Lung (tissue), 16 donors: ENCODE data around the gene PLEKHF1. TPM values are rescaled to one million over a fixed set of nuclear protein-coding genes. Genes with fewer than 3 reads are reported as not detected.

ENCODE experiments used
- ATAC-seq: fragments of 200-7000 bp; cut with Tn5 transposase; one replicate; pipeline ENCODE4 v1.9.1; 2020; ENCODE audit warnings: moderate number of reproducible peaks; ENCODE audit not compliant: insufficient read depth, low FRiP score
- DNase-seq, 3 donors: peaks; one replicate each; pipeline ENCODE4 v3.0.0-alpha.2; 2013 to 2017
- H3K27ac ChIP-seq, 2 donors: one replicate each; pipeline ENCODE4 v1.5.1; 2013; ENCODE audit warnings: mild to moderate bottlenecking in 2 of 2, moderate library complexity in 2 of 2, control low read depth in 1 of 2, inconsistent platforms in 1 of 2, low read depth in 1 of 2, low read length in 1 of 2
- H3K27me3 ChIP-seq, 3 donors: one replicate each; pipeline ENCODE4 v1.5.1; 2013; ENCODE audit warnings: low read length in 2 of 3; ENCODE audit not compliant: control insufficient read depth in 3 of 3, insufficient read depth in 3 of 3
- H3K36me3 ChIP-seq, 4 donors: one replicate each; pipeline ENCODE4 v1.5.1; 2013; ENCODE audit warnings: low read length in 4 of 4, mild to moderate bottlenecking in 1 of 4, moderate library complexity in 1 of 4; ENCODE audit not compliant: control insufficient read depth in 4 of 4, insufficient read depth in 4 of 4
- H3K4me1 ChIP-seq, 5 donors: one replicate each; pipeline ENCODE4 v1.5.1; 2013; ENCODE audit warnings: low read length in 5 of 5, mild to moderate bottlenecking in 2 of 5, moderate library complexity in 1 of 5; ENCODE audit not compliant: control insufficient read depth in 5 of 5, insufficient read depth in 5 of 5
- H3K4me3 ChIP-seq: one replicate; pipeline ENCODE4 v1.5.1; 2013; ENCODE audit warnings: mild to moderate bottlenecking, control low read depth, moderate library complexity
- H3K9ac ChIP-seq, 2 donors: one replicate each; pipeline ENCODE4 v1.5.1; 2013; ENCODE audit warnings: low read length in 2 of 2, control low read depth in 1 of 2; ENCODE audit not compliant: insufficient read depth in 1 of 2
- H3K9me3 ChIP-seq, 4 donors: one replicate each; pipeline ENCODE4 v1.5.1; 2013; ENCODE audit warnings: low read length in 3 of 4, mild to moderate bottlenecking in 1 of 4, moderate library complexity in 1 of 4; ENCODE audit not compliant: control insufficient read depth in 4 of 4, insufficient read depth in 3 of 4
- CTCF ChIP-seq: IDR thresholded peaks from 2 replicates; pipeline ENCODE4 v1.5.1; 2012; ENCODE audit warnings: mild to moderate bottlenecking; ENCODE audit errors: control extremely low read depth, extremely low read depth
- WGBS, 2 donors: extraction: QIAGEN DNeasy Blood & Tissue Kit; methylation state at CpG; one replicate each; pipeline ENCODE4 v1.1.7; 2013; 5-methylcytosine and 5-hydroxymethylcytosine counted together
- long read RNA-seq, 5 donors: transcript quantifications; one replicate each; lab custom pipeline, GENCODE V29; 2026
- polyA plus RNA-seq, 2 donors: library from polyadenylated mRNA; stranded (reverse); fragments of 200-250 nt; gene quantifications; one replicate each; pipeline ENCODE4 v1.2.1, GENCODE V29; 2013
- total RNA-seq, 2 donors: library from RNA; depleted of rRNA in 1 of 2; stranded (reverse); fragments of >200 nt in 1 of 2; gene quantifications; one replicate each; pipeline ENCODE4 v1.2.1, GENCODE V29; 2014 to 2021
- donor health status: control.
- donor health status: control.
- donor health status: Bipolar disorder and iron deficiency.
- donor health status: healthy.
- donor health status: DM: yes; HTN: yes; CAD: no.

PLEKHF1 gene, protein sequence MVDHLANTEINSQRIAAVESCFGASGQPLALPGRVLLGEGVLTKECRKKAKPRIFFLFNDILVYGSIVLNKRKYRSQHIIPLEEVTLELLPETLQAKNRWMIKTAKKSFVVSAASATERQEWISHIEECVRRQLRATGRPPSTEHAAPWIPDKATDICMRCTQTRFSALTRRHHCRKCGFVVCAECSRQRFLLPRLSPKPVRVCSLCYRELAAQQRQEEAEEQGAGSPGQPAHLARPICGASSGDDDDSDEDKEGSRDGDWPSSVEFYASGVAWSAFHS
- total RNA-seq (10 to 100 TPM in 1 of 2 donors, 1 to 10 TPM in 1; 5.7 to 13.2 TPM), polyA plus RNA-seq (10 to 100 TPM in 1 of 2 donors, 1 to 10 TPM in 1; 8.9 to 11.9 TPM)
- long read RNA-seq, donor 1 = 0 reads
- long read RNA-seq, donor 2, partial matches to known transcripts = 0 of 1 reads
- long read RNA-seq, donor 2, other reads (novel, unspliced or antisense) = 0 of 1 reads
- long read RNA-seq, donor 3 = 0 reads
- long read RNA-seq, donor 4, partial matches to known transcripts = 0 of 1 reads
- long read RNA-seq, donor 4, other reads (novel, unspliced or antisense) = 0 of 1 reads
- long read RNA-seq, donor 5 = 0 reads

GRCh38 chr19:29665215-29665825, at the start of gene PLEKHF1:
TSS of gene PLEKHF1 (plus strand) at chr19:29665461. CDS start at chr19:29673840, 8,379 bp downstream.
- ATAC-seq (peak; percentile 96), DNase-seq (peak; percentile 79 to 87 (median 84))
- Histone ChIP-seq H3K4me3 (peak within 1 kb of the TSS; percentile 88), H3K9me3 (no peaks in the 10 kb centered on the region), H3K27me3 (no peaks in the 10 kb centered on the region), H3K4me1 (peaks cover 9 to 27% (median 17%) of the 10 kb centered on the region in 5 donors), H3K9ac (no peak within 1 kb of the TSS), H3K27ac (peak within 1 kb of the TSS; percentile 86 to 87), H3K36me3 (no peaks in the 10 kb centered on the region)
- 1% methylated on average over 47 to 75 of the region's 75 CpGs for WGBS, 2 donors
- no peak for TF ChIP-seq CTCF

GRCh38 chr19:29615891-29616425, 49.3 kb upstream of the PLEKHF1 start:
- no peaks in the 10 kb centered on the region for H3K9me3 ChIP-seq
- H3K27me3 ChIP-seq = no peaks in the 10 kb centered on the region
- DNase-seq (no peak), ATAC-seq (no peak)
- no peak overlapping the region for H3K9ac ChIP-seq
- no peaks in the 10 kb centered on the region for H3K4me1 ChIP-seq
- H3K36me3 ChIP-seq = peaks cover 17 to 45% (median 28%) of the 10 kb centered on the region in 4 donors
- no peak overlapping the region for H3K4me3 ChIP-seq
- WGBS, 2 donors = 94 to 97% methylated on average over 10 of the region's 10 CpGs
- H3K27ac ChIP-seq = no peak overlapping the region
- no peak for TF ChIP-seq CTCF

GRCh38 chr19:29616541-29616940, 48.7 kb upstream of the PLEKHF1 start:
- Histone ChIP-seq H3K9ac (no peak overlapping the region), H3K36me3 (peaks cover 17 to 42% (median 24%) of the 10 kb centered on the region in 4 donors), H3K27ac (no peak overlapping the region), H3K9me3 (no peaks in the 10 kb centered on the region), H3K4me3 (no peak overlapping the region), H3K4me1 (no peaks in the 10 kb centered on the region), H3K27me3 (no peaks in the 10 kb centered on the region)
- no peak for ATAC-seq
- WGBS, 2 donors = 87 to 88% methylated on average over 16 of the region's 16 CpGs
- TF ChIP-seq CTCF = no peak
- DNase-seq = no peak
